ENCODE measurements around the gene MIPOL1. TPM values are rescaled to one million over a fixed set of nuclear protein-coding genes. Genes with fewer than 3 reads are reported as not detected.
"Not testable (repeated sequence)": the region's sequence is repeated elsewhere in the genome, so short reads cannot be mapped to it uniquely, and the experiment has no call there.

MIPOL1 gene
- total and polyA plus RNA-seq, 5 donors: 3.9 to 13.2 (median 11.3) TPM

- intact Hi-C loops (cut with DNase I): no loop called here
- 93% methylated on average over 5 of the region's 5 CpGs for WGBS
These were observed 87.5 kb downstream of the MIPOL1 start for GRCh38 chr14:37285220-37285619.

DNA sequence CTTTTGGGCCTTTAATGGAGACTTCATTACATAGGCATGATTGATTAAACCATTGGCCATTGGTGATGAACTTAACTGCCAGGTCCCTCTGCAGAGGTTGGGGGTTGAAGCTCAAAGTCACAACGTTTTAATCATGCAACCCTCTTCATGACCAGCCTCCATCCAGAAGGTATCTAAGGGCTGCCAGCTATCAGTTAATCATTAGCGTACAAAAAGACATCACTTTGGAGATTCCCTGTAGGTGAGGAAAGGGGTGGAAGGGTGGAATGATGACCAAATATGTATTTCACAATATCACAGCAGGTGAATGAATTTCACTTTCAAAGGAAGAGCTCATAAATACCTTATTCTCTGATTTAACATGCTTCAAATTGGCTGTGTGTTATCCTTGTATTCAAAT, 92.0 kb downstream of the MIPOL1 start:
- Histone ChIP-seq H3K27ac (ENCODE audit: low read length) (no peak overlapping the region), H3K4me1 (ENCODE audit: control insufficient read depth, insufficient read depth, low read length) (no peaks in the 10 kb centered on the region), H3K4me3 (ENCODE audit: low read length) (no peak overlapping the region), H3K27me3 (ENCODE audit: control insufficient read depth, insufficient read depth) (no peaks in the 10 kb centered on the region), H3K9me3 (ENCODE audit: control insufficient read depth, low read length) (no peaks in the 10 kb centered on the region)
- DNase-seq (no peak), ATAC-seq (no peak)
- intact Hi-C loops (cut with DNase I): no loop called here
- WGBS: 51% methylated on average over 2 of the region's 2 CpGs

More at GRCh38 chr14:37285220-37285619, 87.5 kb downstream of the MIPOL1 start:
- ATAC-seq: no peak
- no peak overlapping the region for H3K4me3 ChIP-seq (ENCODE audit: low read length)
- H3K4me1 ChIP-seq (ENCODE audit: control insufficient read depth, insufficient read depth, low read length): no peaks in the 10 kb centered on the region
- H3K27me3 ChIP-seq (ENCODE audit: control insufficient read depth, insufficient read depth): no peaks in the 10 kb centered on the region
- no peak overlapping the region for H3K27ac ChIP-seq (ENCODE audit: low read length)
- no peaks in the 10 kb centered on the region for H3K9me3 ChIP-seq (ENCODE audit: control insufficient read depth, low read length)
- DNase-seq: no peak

GRCh38 chr14:37295262-37295661, 97.5 kb downstream of the MIPOL1 start:
- ATAC-seq; DNase-seq; H3K4me1 ChIP-seq (ENCODE audit: control insufficient read depth, insufficient read depth, low read length); H3K27me3 ChIP-seq (ENCODE audit: control insufficient read depth, insufficient read depth); H3K4me3 ChIP-seq (ENCODE audit: low read length); H3K27ac ChIP-seq (ENCODE audit: low read length); H3K9me3 ChIP-seq (ENCODE audit: control insufficient read depth, low read length); intact Hi-C loops (cut with DNase I): not testable (repeated sequence)
- WGBS: 97% methylated on average over 1 of the region's 1 CpG

GRCh38 chr14:37311252-37311651, 113.5 kb downstream of the MIPOL1 start:
- no peak for ATAC-seq
- Histone ChIP-seq H3K27ac (ENCODE audit: low read length) (no peak overlapping the region), H3K4me3 (ENCODE audit: low read length) (no peak overlapping the region), H3K4me1 (ENCODE audit: control insufficient read depth, insufficient read depth, low read length) (no peaks in the 10 kb centered on the region), H3K27me3 (ENCODE audit: control insufficient read depth, insufficient read depth) (no peaks in the 10 kb centered on the region), H3K9me3 (ENCODE audit: control insufficient read depth, low read length) (no peaks in the 10 kb centered on the region)
- WGBS: 97% methylated on average over 1 of the region's 1 CpG
- DNase-seq: no peak
- intact Hi-C loops (cut with DNase I): no loop called here

GRCh38 chr14:37318938-37319337, 121.2 kb downstream of the MIPOL1 start:
- Histone ChIP-seq H3K4me3 (ENCODE audit: low read length) (no peak overlapping the region), H3K27me3 (ENCODE audit: control insufficient read depth, insufficient read depth) (no peaks in the 10 kb centered on the region), H3K4me1 (ENCODE audit: control insufficient read depth, insufficient read depth, low read length) (no peaks in the 10 kb centered on the region), H3K9me3 (ENCODE audit: control insufficient read depth, low read length) (no peaks in the 10 kb centered on the region), H3K27ac (ENCODE audit: low read length) (no peak overlapping the region)
- ATAC-seq (no peak), DNase-seq (no peak)
- WGBS: 89% methylated on average over 2 of the region's 2 CpGs
- intact Hi-C loops (cut with DNase I): no loop called here

- intact Hi-C loops (cut with DNase I): no loop called here
- no peaks in the 10 kb centered on the region for H3K9me3 ChIP-seq (ENCODE audit: control insufficient read depth, low read length)
- H3K4me3 ChIP-seq (ENCODE audit: low read length): no peak overlapping the region
- DNase-seq: no peak
- H3K27me3 ChIP-seq (ENCODE audit: control insufficient read depth, insufficient read depth): no peaks in the 10 kb centered on the region
- WGBS: 96% methylated on average over 2 of the region's 2 CpGs
- no peak overlapping the region for H3K27ac ChIP-seq (ENCODE audit: low read length)
- H3K4me1 ChIP-seq (ENCODE audit: control insufficient read depth, insufficient read depth, low read length): no peaks in the 10 kb centered on the region
- no peak for ATAC-seq
These were observed 122.4 kb downstream of the MIPOL1 start for GRCh38 chr14:37320106-37320505.

- intact Hi-C loops (cut with DNase I): no loop called here
- ATAC-seq (no peak), DNase-seq (no peak)
- Histone ChIP-seq H3K27ac (ENCODE audit: low read length) (no peak overlapping the region), H3K4me1 (ENCODE audit: control insufficient read depth, insufficient read depth, low read length) (no peaks in the 10 kb centered on the region), H3K4me3 (ENCODE audit: low read length) (no peak overlapping the region), H3K27me3 (ENCODE audit: control insufficient read depth, insufficient read depth) (no peaks in the 10 kb centered on the region), H3K9me3 (ENCODE audit: control insufficient read depth, low read length) (no peaks in the 10 kb centered on the region)
These were observed 127.6 kb downstream of the MIPOL1 start for GRCh38 chr14:37325332-37325731.

DNA sequence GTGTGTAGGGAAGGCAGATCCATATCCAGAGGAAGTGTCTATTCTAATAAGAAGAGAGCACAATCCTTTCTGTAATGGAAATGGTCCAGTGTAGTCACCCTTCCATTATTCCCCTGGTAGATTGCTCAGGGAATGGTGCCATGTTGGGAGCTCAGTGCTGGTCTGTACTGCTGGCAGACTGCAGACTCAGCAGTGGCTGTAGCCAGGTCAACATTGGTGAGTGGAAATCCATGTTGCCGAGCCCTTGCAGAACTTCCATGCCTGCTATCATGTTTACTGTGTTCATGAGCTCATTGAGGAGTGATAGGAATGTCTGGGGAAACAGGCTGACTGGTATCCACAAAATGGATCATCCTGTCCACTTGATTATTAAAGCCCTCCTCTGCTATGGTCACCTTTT, 128.7 kb downstream of the MIPOL1 start:
- Histone ChIP-seq H3K4me3 (ENCODE audit: low read length) (no peak overlapping the region), H3K9me3 (ENCODE audit: control insufficient read depth, low read length) (no peaks in the 10 kb centered on the region), H3K27ac (ENCODE audit: low read length) (no peak overlapping the region), H3K4me1 (ENCODE audit: control insufficient read depth, insufficient read depth, low read length) (no peaks in the 10 kb centered on the region), H3K27me3 (ENCODE audit: control insufficient read depth, insufficient read depth) (no peaks in the 10 kb centered on the region)
- 76% methylated on average over 1 of the region's 1 CpG for WGBS
- ATAC-seq: no peak
- no peak for DNase-seq
- intact Hi-C loops (cut with DNase I): no loop called here

GRCh38 chr14:37327933-37328332, 130.2 kb downstream of the MIPOL1 start:
- H3K27me3 ChIP-seq (ENCODE audit: control insufficient read depth, insufficient read depth); H3K4me3 ChIP-seq (ENCODE audit: low read length); H3K9me3 ChIP-seq (ENCODE audit: control insufficient read depth, low read length); H3K27ac ChIP-seq (ENCODE audit: low read length); ATAC-seq; DNase-seq; H3K4me1 ChIP-seq (ENCODE audit: control insufficient read depth, insufficient read depth, low read length); intact Hi-C loops (cut with DNase I): not testable (repeated sequence)
- WGBS: 91% methylated on average over 5 of the region's 5 CpGs

- ATAC-seq: no peak
These were observed 130.9 kb downstream of the MIPOL1 start for GRCh38 chr14:37328673-37329072.

DNA sequence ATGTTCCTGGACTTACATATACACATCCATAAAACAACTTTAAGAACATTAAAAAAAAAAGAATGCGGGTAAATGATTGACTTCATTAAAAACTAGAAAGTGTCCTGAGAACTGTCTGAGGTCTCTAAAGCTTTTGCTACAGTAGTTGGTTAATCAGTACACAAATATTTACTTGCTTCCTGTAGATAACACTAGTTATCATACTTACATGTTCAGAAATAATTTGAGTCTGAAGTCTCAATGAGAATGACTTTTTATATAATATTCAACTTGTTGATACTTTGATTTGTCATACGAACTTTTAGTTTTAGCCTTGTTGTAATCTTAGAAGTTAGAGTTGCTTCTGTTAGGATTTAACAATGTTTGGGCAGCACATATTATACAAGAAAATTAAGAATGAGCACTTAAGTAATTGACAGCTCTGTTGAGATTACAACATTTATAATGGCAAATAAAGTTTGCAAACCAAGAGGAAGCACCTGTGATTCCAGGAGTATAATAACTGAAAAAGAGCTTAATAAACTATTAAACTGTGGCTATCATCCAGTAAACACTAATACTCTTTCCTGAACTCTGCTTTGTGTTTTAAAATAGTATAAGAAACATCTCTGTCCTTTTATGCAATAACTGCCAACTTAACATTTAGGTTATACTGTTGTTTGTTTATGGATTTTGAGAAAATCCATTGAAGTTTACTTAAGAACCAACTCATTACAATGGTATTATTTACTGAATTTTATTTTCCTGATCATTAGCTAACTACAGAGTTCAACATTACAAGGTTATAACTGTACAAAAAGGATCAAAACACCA, 131.7 kb downstream of the MIPOL1 start:
- Histone ChIP-seq H3K27ac (ENCODE audit: low read length) (no peak overlapping the region), H3K4me3 (ENCODE audit: low read length) (no peak overlapping the region), H3K4me1 (ENCODE audit: control insufficient read depth, insufficient read depth, low read length) (no peaks in the 10 kb centered on the region), H3K27me3 (ENCODE audit: control insufficient read depth, insufficient read depth) (no peaks in the 10 kb centered on the region), H3K9me3 (ENCODE audit: control insufficient read depth, low read length) (no peaks in the 10 kb centered on the region)
- 65% methylated on average over 2 of the region's 2 CpGs for WGBS
- no peak for ATAC-seq
- intact Hi-C loops (cut with DNase I): no loop called here
- no peak for DNase-seq

More at GRCh38 chr14:37328673-37329072, 130.9 kb downstream of the MIPOL1 start:
- no peak for DNase-seq
- no peaks in the 10 kb centered on the region for H3K4me1 ChIP-seq (ENCODE audit: control insufficient read depth, insufficient read depth, low read length)
- 99% methylated on average over 1 of the region's 1 CpG for WGBS
- H3K9me3 ChIP-seq (ENCODE audit: control insufficient read depth, low read length): no peaks in the 10 kb centered on the region
- H3K27me3 ChIP-seq (ENCODE audit: control insufficient read depth, insufficient read depth): no peaks in the 10 kb centered on the region
- no peak overlapping the region for H3K4me3 ChIP-seq (ENCODE audit: low read length)
- intact Hi-C loops (cut with DNase I): no loop called here
- no peak overlapping the region for H3K27ac ChIP-seq (ENCODE audit: low read length)

DNA sequence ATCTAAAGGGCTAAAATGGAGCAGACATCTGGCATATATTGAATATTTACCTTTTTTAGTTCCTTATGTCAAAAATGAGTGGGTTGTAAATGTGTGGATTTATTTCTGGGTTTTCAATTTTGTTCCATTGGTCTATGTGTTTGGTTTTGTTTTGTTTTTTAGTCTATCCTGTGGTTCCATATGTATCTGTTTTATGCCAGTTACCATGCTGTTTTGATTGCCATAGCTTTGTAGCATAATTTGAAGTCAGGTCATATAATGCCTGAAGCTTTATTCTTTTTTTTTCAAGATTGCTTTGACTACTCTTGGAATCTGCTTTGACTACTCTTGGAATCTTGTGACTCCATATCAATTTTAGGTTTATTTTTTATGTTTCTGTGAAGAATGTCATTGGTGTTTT, 133.2 kb downstream of the MIPOL1 start:
- H3K27ac ChIP-seq (ENCODE audit: low read length): no peak overlapping the region
- no peaks in the 10 kb centered on the region for H3K4me1 ChIP-seq (ENCODE audit: control insufficient read depth, insufficient read depth, low read length)
- DNase-seq: no peak
- no peak for ATAC-seq
- H3K4me3 ChIP-seq (ENCODE audit: low read length): no peak overlapping the region
- H3K9me3 ChIP-seq (ENCODE audit: control insufficient read depth, low read length): no peaks in the 10 kb centered on the region
- no peaks in the 10 kb centered on the region for H3K27me3 ChIP-seq (ENCODE audit: control insufficient read depth, insufficient read depth)
- intact Hi-C loops (cut with DNase I): no loop called here

All from right cardiac atrium (tissue), 5 donors.